ENCODE data around the gene DNER. TPM values are rescaled to one million over a fixed set of nuclear protein-coding genes. Genes with fewer than 3 reads are reported as not detected.

DNER gene
- total and polyA plus RNA-seq, 2 of the 13 experiments (the other 11 are each of a cell fraction or from before 2014, with no cell fraction given): not detected

DNA sequence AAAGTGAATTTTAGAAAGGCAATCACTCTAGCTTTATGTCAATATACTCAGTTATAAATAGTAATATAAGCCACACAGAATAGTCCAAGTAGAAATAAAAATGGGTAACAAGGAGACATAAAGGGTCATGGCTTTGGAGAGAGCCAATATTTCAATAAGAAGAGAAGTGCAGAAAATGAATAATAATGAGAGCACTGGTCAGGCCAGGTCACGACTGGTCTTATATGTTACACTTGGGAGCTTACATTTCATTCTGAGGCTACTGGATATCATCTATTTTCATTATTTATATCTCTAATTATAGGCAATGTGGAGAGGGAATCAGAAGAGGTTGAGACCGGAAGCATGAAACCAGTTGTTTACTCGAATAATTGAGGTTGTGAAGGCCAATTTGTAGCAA is 262.5 kb downstream of the DNER start:
- Histone ChIP-seq H3K4me3 (replicated peaks in 1 of 3; ENCODE audit: insufficient read depth in 1 of 3, low read depth in 2 of 3, low read length in 3 of 3) (no peak overlapping the region), H3K36me3 (replicated peaks in 1 of 2; ENCODE audit: control insufficient read depth in 1 of 2, insufficient read depth in 2 of 2, low read length in 2 of 2) (no peaks in the 10 kb centered on the region), H3K9ac (ENCODE audit: insufficient read depth, low read depth, low read length) (no peak overlapping the region), H3K27ac (ENCODE audit: extremely low read length, insufficient read depth, low read length) (no peak overlapping the region), H2AFZ (ENCODE audit: low read length) (no peak overlapping the region), H3K4me2 (ENCODE audit: low read depth, low read length) (no peak overlapping the region), H3K9me3 (ENCODE audit: low read length) (no peaks in the 10 kb centered on the region), H3K27me3 (ENCODE audit: control insufficient read depth in 1 of 2, insufficient read depth in 2 of 2, low read length in 2 of 2) (no peaks in the 10 kb centered on the region), H3K79me2 (ENCODE audit: insufficient read depth, low read length) (no peaks in the 10 kb centered on the region), H3K4me1 (ENCODE audit: insufficient read depth, low read length) (no peaks in the 10 kb centered on the region), H4K20me1 (ENCODE audit: insufficient read depth, low read length) (no peaks in the 10 kb centered on the region)
- intact Hi-C loops (cut with micrococcal nuclease; ENCODE audit: unreplicated experiment): no loop called here
- WGBS (ENCODE audit: low lambda C conversion rate): 35% methylated on average over 3 of the region's 3 CpGs
- no TSS peak for BruUV-seq (replicated peaks)
- no peak for ATAC-seq
- ChIA-PET POLR2A (no interaction called here), CTCF (ENCODE audit: low intra/inter-chr PET ratio, low total read pairs) (no interaction called here)
- FAIRE-seq: no peak
- DNase-seq (ENCODE audit: low spot score): no peak
- in situ Hi-C loops (cut with HindIII; ENCODE audit: extremely low pct_ligation_motif_present, low pct_unique_long_range_greater_than_20kb): no loop called here
- no peak for TF ChIP-seq MYNN (CRISPR knock-in tag; IDR thresholded peaks at IDR 0.05; ENCODE audit: low read depth)
- TF ChIP-seq, protein P1, sequence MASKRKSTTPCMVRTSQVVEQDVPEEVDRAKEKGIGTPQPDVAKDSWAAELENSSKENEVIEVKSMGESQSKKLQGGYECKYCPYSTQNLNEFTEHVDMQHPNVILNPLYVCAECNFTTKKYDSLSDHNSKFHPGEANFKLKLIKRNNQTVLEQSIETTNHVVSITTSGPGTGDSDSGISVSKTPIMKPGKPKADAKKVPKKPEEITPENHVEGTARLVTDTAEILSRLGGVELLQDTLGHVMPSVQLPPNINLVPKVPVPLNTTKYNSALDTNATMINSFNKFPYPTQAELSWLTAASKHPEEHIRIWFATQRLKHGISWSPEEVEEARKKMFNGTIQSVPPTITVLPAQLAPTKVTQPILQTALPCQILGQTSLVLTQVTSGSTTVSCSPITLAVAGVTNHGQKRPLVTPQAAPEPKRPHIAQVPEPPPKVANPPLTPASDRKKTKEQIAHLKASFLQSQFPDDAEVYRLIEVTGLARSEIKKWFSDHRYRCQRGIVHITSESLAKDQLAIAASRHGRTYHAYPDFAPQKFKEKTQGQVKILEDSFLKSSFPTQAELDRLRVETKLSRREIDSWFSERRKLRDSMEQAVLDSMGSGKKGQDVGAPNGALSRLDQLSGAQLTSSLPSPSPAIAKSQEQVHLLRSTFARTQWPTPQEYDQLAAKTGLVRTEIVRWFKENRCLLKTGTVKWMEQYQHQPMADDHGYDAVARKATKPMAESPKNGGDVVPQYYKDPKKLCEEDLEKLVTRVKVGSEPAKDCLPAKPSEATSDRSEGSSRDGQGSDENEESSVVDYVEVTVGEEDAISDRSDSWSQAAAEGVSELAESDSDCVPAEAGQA (IDR thresholded peaks at IDR 0.05; ENCODE audit: low read depth): no peak
- TF ChIP-seq, protein P1 (CRISPR knock-in tag; IDR thresholded peaks at IDR 0.05; ENCODE audit: borderline replicate concordance): no peak
- no peak for TF ChIP-seq ZFAT (CRISPR knock-in tag; conservative IDR thresholded peaks at IDR 0.05)
- no peak for TF ChIP-seq PRMT3 (CRISPR knock-in tag; IDR thresholded peaks at IDR 0.05; ENCODE audit: borderline replicate concordance, low read depth)
- TF ChIP-seq, protein P2, sequence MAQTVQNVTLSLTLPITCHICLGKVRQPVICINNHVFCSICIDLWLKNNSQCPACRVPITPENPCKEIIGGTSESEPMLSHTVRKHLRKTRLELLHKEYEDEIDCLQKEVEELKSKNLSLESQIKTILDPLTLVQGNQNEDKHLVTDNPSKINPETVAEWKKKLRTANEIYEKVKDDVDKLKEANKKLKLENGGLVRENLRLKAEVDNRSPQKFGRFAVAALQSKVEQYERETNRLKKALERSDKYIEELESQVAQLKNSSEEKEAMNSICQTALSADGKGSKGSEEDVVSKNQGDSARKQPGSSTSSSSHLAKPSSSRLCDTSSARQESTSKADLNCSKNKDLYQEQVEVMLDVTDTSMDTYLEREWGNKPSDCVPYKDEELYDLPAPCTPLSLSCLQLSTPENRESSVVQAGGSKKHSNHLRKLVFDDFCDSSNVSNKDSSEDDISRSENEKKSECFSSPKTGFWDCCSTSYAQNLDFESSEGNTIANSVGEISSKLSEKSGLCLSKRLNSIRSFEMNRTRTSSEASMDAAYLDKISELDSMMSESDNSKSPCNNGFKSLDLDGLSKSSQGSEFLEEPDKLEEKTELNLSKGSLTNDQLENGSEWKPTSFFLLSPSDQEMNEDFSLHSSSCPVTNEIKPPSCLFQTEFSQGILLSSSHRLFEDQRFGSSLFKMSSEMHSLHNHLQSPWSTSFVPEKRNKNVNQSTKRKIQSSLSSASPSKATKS (CRISPR knock-in tag; IDR thresholded peaks at IDR 0.05): no peak
- TF ChIP-seq, protein P3, sequence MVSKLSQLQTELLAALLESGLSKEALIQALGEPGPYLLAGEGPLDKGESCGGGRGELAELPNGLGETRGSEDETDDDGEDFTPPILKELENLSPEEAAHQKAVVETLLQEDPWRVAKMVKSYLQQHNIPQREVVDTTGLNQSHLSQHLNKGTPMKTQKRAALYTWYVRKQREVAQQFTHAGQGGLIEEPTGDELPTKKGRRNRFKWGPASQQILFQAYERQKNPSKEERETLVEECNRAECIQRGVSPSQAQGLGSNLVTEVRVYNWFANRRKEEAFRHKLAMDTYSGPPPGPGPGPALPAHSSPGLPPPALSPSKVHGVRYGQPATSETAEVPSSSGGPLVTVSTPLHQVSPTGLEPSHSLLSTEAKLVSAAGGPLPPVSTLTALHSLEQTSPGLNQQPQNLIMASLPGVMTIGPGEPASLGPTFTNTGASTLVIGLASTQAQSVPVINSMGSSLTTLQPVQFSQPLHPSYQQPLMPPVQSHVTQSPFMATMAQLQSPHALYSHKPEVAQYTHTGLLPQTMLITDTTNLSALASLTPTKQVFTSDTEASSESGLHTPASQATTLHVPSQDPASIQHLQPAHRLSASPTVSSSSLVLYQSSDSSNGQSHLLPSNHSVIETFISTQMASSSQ (IDR thresholded peaks at IDR 0.05; ENCODE audit: low read depth): no peak
- TF ChIP-seq, protein P3 (CRISPR knock-in tag; IDR thresholded peaks at IDR 0.05; ENCODE audit: borderline replicate concordance): no peak
- no peak for TF ChIP-seq ZNF746 (CRISPR knock-in tag; IDR thresholded peaks at IDR 0.05)
- no peak for TF ChIP-seq ATF7 (IDR thresholded peaks at IDR 0.05)
- no peak for TF ChIP-seq ATF7 (CRISPR knock-in tag; IDR thresholded peaks at IDR 0.05)

All from HepG2 (cell line).